ENCODE data around the gene PSMB5.

DNA sequence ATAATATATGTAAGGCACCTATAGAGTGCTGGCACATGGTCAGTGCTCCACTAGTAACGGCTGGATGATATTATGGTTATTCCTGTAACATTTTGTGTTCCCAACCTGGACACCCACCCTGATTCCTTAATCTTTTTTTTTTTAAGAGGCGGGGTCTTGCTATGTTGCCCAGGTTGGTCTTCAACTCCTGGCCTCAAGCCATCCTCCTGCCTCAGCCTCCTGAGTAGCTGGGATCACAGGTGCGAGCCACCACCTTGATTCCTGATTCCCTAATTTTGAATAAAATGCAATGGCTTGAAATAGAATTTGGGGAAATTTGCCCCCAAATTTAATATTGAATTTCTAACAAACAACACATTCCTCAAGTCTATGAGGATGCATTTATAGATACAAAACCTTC is 32.1 kb downstream of the PSMB5 start:
- TF ChIP-seq, protein P1, sequence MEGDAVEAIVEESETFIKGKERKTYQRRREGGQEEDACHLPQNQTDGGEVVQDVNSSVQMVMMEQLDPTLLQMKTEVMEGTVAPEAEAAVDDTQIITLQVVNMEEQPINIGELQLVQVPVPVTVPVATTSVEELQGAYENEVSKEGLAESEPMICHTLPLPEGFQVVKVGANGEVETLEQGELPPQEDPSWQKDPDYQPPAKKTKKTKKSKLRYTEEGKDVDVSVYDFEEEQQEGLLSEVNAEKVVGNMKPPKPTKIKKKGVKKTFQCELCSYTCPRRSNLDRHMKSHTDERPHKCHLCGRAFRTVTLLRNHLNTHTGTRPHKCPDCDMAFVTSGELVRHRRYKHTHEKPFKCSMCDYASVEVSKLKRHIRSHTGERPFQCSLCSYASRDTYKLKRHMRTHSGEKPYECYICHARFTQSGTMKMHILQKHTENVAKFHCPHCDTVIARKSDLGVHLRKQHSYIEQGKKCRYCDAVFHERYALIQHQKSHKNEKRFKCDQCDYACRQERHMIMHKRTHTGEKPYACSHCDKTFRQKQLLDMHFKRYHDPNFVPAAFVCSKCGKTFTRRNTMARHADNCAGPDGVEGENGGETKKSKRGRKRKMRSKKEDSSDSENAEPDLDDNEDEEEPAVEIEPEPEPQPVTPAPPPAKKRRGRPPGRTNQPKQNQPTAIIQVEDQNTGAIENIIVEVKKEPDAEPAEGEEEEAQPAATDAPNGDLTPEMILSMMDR (IDR thresholded peaks at IDR 0.05) = no peak
- TF ChIP-seq POLR2AphosphoS5 (IDR thresholded peaks at IDR 0.05; ENCODE audit: insufficient read depth in 1 of 2, low read depth in 1 of 2) (no peak), POLR2A (IDR thresholded peaks at IDR 0.05) (no peak)
